Fibroblast of peridontal ligament (primary cell): ENCODE measurements around the gene ADSS1.

Experiments
- DNase-seq: peaks from one replicate; pipeline ENCODE4 v3.0.0-alpha.2; 2010; ENCODE audit errors: extremely low read depth

The ADSS1 gene

DNA sequence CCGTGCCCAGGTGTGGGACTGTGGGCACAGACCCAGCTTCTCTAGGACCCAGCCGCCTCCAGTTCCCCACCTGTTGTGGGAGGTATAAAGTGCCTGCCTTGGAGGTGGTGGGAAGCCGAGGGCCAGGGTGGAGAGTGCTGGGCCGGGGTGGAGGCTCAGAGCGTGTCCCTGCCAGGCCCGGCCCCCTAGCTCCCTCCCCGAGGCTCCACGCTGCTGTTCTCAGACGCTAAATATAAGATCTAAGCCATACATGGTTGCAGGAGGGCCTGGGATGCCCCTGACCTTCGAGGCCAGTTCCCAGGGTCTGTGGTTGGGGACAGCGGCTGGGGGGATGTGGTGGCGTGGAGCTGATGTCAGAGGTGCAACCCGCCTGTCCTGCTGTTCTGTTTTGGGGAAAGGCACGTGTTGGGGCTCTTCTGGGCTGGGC, 23.8 kb upstream of the ADSS1 start:
- no peak for DNase-seq

DNA sequence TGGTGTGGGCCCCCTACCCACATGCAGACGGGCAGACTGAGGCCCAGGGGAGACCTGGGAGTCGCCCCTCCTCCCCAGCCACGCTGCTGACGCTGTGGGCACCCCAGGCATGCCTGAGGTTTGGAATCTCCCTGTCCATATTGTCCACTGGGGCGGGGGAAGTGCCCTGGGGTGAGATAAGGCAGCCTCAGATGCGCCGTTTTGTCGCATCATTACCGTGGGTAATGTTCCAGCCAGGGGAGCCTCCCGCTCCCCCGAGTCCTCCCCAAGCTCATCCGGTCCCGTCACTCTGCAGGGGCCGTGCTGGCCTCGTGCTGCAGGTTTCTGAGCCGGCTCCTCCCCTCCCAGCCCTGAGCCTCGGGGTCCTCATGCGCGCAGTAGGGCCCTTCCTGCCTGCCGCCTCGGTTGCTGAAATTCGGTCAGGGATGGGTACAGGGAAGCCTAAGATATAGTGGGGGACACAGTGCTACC, 23.2 kb upstream of the ADSS1 start:
- no peak for DNase-seq

DNA sequence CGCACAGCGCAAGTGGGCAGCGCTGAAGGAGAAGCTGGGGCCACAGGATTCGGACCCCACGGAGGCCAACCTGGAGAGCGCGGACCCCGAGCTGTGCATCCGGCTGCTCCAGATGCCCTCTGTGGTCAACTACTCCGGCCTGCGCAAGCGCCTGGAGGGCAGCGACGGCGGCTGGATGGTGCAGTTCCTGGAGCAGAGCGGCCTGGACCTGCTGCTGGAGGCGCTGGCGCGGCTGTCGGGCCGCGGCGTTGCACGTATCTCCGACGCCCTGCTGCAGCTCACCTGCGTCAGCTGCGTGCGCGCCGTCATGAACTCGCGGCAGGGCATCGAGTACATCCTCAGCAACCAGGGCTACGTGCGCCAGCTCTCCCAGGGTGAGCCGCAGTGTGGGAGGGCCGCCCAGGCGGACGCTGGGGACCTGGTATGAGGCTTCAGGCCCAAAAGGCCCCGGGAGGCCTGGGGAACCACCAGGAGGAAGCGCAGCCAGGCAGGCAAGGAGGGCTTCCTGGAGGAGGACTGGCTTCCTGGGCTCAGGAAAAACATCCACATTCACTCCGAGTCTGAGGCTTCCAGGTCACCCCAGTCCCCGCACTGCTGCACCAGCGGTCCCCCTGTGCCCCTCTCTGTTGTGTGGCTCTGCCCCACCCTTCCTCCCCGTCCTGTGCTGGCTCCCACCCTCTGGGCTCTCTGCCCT, 22.5 kb upstream of the ADSS1 start:
- no peak for DNase-seq

GRCh38 chr14:104702106-104702505, 21.9 kb upstream of the ADSS1 start:
- no peak for DNase-seq

GRCh38 chr14:104702673-104703072, 21.4 kb upstream of the ADSS1 start:
- no peak for DNase-seq

DNA sequence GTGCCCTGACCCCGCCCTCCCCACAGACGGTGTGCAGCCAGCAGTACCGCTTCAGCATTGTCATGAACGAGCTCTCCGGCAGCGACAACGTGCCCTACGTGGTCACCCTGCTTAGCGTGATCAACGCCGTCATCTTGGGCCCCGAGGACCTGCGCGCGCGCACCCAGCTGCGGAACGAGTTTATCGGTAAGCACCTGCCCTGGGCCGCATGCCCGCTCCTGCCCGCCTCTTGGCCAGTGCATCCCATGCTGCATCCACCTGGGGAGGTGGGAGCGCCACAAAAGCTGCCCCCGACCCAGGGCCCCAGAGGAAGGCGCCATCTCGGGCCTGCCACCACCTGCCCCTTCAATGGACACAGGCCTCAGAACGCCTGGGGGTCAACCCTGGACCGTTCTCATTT, 20.8 kb upstream of the ADSS1 start:
- no peak for DNase-seq

DNA sequence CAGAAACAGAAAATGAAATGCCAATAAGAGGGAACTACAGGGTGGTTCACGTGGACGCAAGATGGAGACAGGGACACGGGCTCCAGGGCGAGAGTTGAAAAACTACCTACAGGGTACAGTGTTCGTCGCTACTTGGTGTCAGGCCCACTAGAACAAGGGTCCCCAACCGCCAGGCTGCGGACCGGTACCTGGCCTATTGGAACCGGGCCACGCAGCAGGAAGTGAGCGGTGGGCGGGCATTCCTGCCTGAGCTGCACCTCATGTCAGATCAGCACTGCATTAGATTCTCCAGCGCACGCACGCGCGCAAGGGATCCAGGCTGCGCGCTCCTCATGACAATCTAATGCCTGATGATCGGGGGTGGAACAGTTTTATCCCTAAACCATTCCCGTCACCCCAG, 19.8 kb upstream of the ADSS1 start:
- no peak for DNase-seq

GRCh38 chr14:104705340-104706047, 18.5 kb upstream of the ADSS1 start:
- DNase-seq, result no peak

GRCh38 chr14:104706733-104707607, 17.1 kb upstream of the ADSS1 start:
- no peak for DNase-seq

- no peak for DNase-seq
These were observed 16.1 kb upstream of the ADSS1 start for GRCh38 chr14:104707608-104708595.

DNA sequence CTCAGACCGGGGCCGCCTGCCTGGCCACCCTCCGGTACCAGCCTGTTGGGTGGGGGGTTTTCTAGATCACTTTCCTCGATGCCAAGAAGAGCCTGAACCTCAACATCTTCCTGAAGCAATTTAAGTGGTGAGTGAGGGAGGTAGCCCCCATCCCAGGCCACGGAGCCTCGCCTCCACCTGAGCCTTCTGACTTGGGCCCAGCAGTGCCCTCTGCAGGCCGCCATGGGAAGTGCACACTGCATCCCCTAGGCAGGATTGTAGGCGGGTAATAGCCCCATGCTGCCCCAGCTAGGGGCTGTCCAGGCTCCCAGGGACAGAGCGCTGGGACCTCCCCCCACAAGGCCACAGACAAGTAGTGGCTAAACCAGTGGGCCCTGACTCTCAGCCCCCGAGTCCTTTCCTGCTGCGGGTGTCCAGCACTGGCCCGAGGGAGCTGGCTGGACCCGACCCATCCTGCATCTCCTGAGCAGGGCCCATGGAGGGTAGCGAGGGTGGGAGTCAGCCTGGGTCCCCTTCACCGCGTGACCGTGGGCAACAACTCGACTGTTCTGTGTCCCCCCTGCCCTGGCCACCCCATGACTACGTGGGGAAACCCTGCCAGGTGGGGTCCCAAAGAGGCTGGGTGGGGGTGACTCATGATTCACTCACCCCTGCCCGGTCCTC, 15.3 kb upstream of the ADSS1 start:
- peak; percentile 51 for DNase-seq

GRCh38 chr14:104709387-104710039, 14.5 kb upstream of the ADSS1 start:
- DNase-seq, result no peak

DNA sequence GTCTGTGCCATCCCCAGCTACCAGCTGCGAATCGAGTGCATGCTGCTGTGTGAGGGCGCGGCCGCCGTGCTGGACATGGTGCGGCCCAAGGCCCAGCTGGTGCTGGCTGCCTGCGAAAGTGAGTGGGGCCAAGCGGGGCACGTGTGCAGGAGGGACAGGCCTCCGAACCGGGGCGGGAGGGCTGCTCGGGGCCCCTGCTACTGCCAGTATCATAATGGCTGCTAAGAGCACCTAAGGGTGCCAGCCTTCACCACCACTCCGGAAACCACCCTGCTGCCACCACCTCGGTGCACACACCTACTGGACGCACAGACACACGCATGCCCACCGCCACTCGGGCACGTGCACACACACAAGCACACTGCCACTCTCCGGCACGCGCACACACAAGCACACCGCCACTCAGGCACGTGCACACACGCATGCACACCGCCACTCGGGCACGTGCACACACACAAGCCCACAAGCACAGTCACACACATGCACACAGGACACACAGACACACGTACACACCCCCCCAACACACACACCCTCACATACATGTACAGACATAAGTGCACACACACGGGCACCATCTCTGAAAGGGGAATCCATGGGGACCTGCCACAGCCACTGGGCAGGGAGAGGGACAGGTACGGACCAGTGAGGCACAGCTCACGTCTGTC, 13.8 kb upstream of the ADSS1 start:
- no peak for DNase-seq

GRCh38 chr14:104712881-104713734, 10.9 kb upstream of the ADSS1 start:
- DNase-seq, result no peak

- no peak for DNase-seq
These were observed 10.0 kb upstream of the ADSS1 start for GRCh38 chr14:104714066-104714465.

DNA sequence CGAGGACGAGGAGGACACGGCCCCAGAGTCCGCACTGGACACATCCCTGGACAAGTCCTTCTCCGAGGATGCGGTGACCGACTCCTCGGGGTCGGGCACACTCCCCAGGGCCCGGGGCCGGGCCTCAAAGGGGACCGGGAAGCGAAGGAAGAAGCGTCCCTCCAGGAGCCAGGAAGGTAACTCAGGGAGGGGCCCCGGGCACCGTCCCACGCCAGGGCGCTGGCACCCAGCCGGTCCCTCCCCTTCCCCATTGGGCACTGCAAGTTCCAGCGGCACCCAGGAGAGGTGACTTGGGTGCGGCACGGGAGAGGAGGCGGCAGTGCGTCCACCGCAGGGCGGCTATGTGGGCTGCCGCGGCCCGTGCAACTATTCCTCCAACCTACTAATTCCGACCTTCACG, 9.3 kb upstream of the ADSS1 start:
- no peak for DNase-seq

- DNase-seq, result no peak
These were observed 8.6 kb upstream of the ADSS1 start for GRCh38 chr14:104715416-104715815.

- no peak for DNase-seq
These were observed 8.2 kb upstream of the ADSS1 start for GRCh38 chr14:104715871-104716270.

GRCh38 chr14:104717137-104717536, 6.9 kb upstream of the ADSS1 start:
- DNase-seq, result no peak
